Gastrocnemius medialis (tissue), 4 donors: Measurements from ENCODE around the gene SHTN1. TPM values are rescaled to one million over a fixed set of nuclear protein-coding genes. Genes with fewer than 3 reads are reported as not detected.

Experiments used
- ATAC-seq, 2 donors: fragments of 150-250 bp; one replicate each; pipeline ENCODE4 v1.9.1; 2016
- DNase-seq, 2 donors: peaks; one replicate each; pipeline ENCODE4 v3.0.0-alpha.2; 2019
- H3K27ac ChIP-seq, 4 donors: fragments of 200-600 bp; sonication (generic); 1 replicate in 1 of 4; 2 replicates in 3 of 4; pipeline ENCODE4 v1.5.1; 2016 to 2018; ENCODE audit warnings: mild to moderate bottlenecking in 2 of 4, moderate library complexity in 1 of 4
- H3K27me3 ChIP-seq, 3 donors: fragments of 200-600 bp; sonication (generic) in 2 of 3; 1 replicate in 1 of 3; 2 replicates in 2 of 3; pipeline versions ENCODE4 v1.5.1 to v1.6.0; 2016 to 2019; ENCODE audit warnings: mild to moderate bottlenecking in 1 of 3, moderate library complexity in 1 of 3
- H3K36me3 ChIP-seq, 2 donors: fragments of 200-600 bp; sonication (generic) in 1 of 2; one replicate each; pipeline ENCODE4 v1.5.1; 2017 to 2018
- H3K4me1 ChIP-seq, 2 donors: fragments of 200-600 bp; sonication (generic) in 1 of 2; one replicate each; pipeline ENCODE4 v1.5.1; 2016 to 2017; ENCODE audit warnings: mild to moderate bottlenecking in 2 of 2
- H3K4me3 ChIP-seq, 4 donors: fragments of 200-600 bp; sonication (generic) in 3 of 4; 1 replicate in 1 of 4; 2 replicates in 3 of 4; pipeline ENCODE4 v1.5.1; 2016 to 2019; ENCODE audit warnings: mild to moderate bottlenecking in 2 of 4
- H3K9me3 ChIP-seq, 3 donors: fragments of 200-600 bp; sonication (generic) in 2 of 3; 1 replicate in 1 of 3; 2 replicates in 2 of 3; pipeline ENCODE4 v1.5.1; 2016 to 2019
- CTCF ChIP-seq, 5 experiments: fragments of 450-650 bp in 3 of 5; fragments of 200-600 bp in 2 of 5; sonication (generic) in 2 of 5; IDR thresholded peaks in 4 of 5; conservative IDR thresholded peaks in 1 of 5; 1 replicate in 4 of 5; 2 replicates in 1 of 5; pipeline ENCODE4 v1.5.1; 2016 to 2019; ENCODE audit warnings: antibody characterized with exemption in 5 of 5, mild to moderate bottlenecking in 3 of 5, moderate library complexity in 3 of 5
- POLR2A ChIP-seq, 2 donors: fragments of 450-650 bp; IDR thresholded peaks; one replicate each; pipeline ENCODE4 v1.6.1; 2017; ENCODE audit warnings: antibody characterized with exemption in 2 of 2, mild to moderate bottlenecking in 2 of 2, moderate library complexity in 2 of 2
- in situ Hi-C, 4 donors: fragments of 200-750 bp; cut with MboI; loops; one replicate each; pipeline versions ENCODE4 v1.15.0 to v1.8.0; 2017; ENCODE audit warnings: low sequenced_read_pairs in 4 of 4
- intact Hi-C: fragments of 100-400 bp; cut with DNase I; formaldehyde crosslinking; loops from one replicate; pipeline ENCODE4 v1.15.1; 2023; ENCODE audit warnings: low total_unique reads
- total RNA-seq, 4 donors: library from RNA; depleted of rRNA; stranded (reverse); fragments of >200 nt; gene quantifications; one replicate each; pipeline versions ENCODE4 v1.1.0 to v1.2.3, GENCODE V29; 2016

The SHTN1 gene
- total RNA-seq, 4 donors from 2014 or later, result 0.73 to 2.2 (median 1.0) TPM

GRCh38 chr10:116919706-116920105 lies 85.3 kb downstream of the SHTN1 start:
- TF ChIP-seq POLR2A (IDR thresholded peaks at IDR 0.05), result no peak
- no peak for TF ChIP-seq CTCF (IDR thresholded peaks at IDR 0.05 in 4 of 5, conservative IDR thresholded peaks at IDR 0.05 in 1 of 5)
- Histone ChIP-seq H3K9me3 (no peaks in the 10 kb centered on the region), H3K4me1 (no peaks in the 10 kb centered on the region), H3K36me3 (no peaks in the 10 kb centered on the region), H3K27me3 (no peaks in the 10 kb centered on the region), H3K4me3 (no peak overlapping the region), H3K27ac (no peak overlapping the region)
- ATAC-seq (no peak), DNase-seq (no peak)
- in situ Hi-C loops, result no loop called here
- intact Hi-C loops, result no loop called here

GRCh38 chr10:116919164-116919563 lies 85.8 kb downstream of the SHTN1 start:
- in situ Hi-C loops (no loop called here), intact Hi-C loops (no loop called here)
- Histone ChIP-seq H3K27me3 (no peaks in the 10 kb centered on the region), H3K9me3 (no peaks in the 10 kb centered on the region), H3K36me3 (no peaks in the 10 kb centered on the region), H3K4me1 (no peaks in the 10 kb centered on the region), H3K27ac (no peak overlapping the region), H3K4me3 (no peak overlapping the region)
- no peak for DNase-seq
- no peak for TF ChIP-seq POLR2A (IDR thresholded peaks at IDR 0.05)
- no peak for TF ChIP-seq CTCF (IDR thresholded peaks at IDR 0.05 in 4 of 5, conservative IDR thresholded peaks at IDR 0.05 in 1 of 5)
- no peak for ATAC-seq

GRCh38 chr10:116918583-116918982 lies 86.4 kb downstream of the SHTN1 start:
- TF ChIP-seq POLR2A (IDR thresholded peaks at IDR 0.05) (no peak), CTCF (IDR thresholded peaks at IDR 0.05 in 4 of 5, conservative IDR thresholded peaks at IDR 0.05 in 1 of 5) (no peak)
- H3K27ac ChIP-seq, result no peak overlapping the region
- ATAC-seq (no peak), DNase-seq (no peak)
- in situ Hi-C loops (no loop called here), intact Hi-C loops (no loop called here)
- no peaks in the 10 kb centered on the region for H3K36me3 ChIP-seq
- H3K4me1 ChIP-seq, result no peaks in the 10 kb centered on the region
- no peak overlapping the region for H3K4me3 ChIP-seq
- H3K9me3 ChIP-seq, result no peaks in the 10 kb centered on the region
- H3K27me3 ChIP-seq, result no peaks in the 10 kb centered on the region

GRCh38 chr10:116917481-116917880 lies 87.5 kb downstream of the SHTN1 start:
- Histone ChIP-seq H3K27ac (no peak overlapping the region), H3K4me3 (no peak overlapping the region), H3K4me1 (no peaks in the 10 kb centered on the region), H3K36me3 (no peaks in the 10 kb centered on the region), H3K9me3 (no peaks in the 10 kb centered on the region), H3K27me3 (no peaks in the 10 kb centered on the region)
- ATAC-seq (no peak), DNase-seq (no peak)
- no peak for TF ChIP-seq CTCF (IDR thresholded peaks at IDR 0.05 in 4 of 5, conservative IDR thresholded peaks at IDR 0.05 in 1 of 5)
- no peak for TF ChIP-seq POLR2A (IDR thresholded peaks at IDR 0.05)
- in situ Hi-C loops, result no loop called here
- intact Hi-C loops, result no loop called here

- no peak for TF ChIP-seq POLR2A (IDR thresholded peaks at IDR 0.05)
- no peak for TF ChIP-seq CTCF (IDR thresholded peaks at IDR 0.05 in 4 of 5, conservative IDR thresholded peaks at IDR 0.05 in 1 of 5)
- in situ Hi-C loops, result no loop called here
These were observed 89.6 kb downstream of the SHTN1 start for GRCh38 chr10:116915340-116915739.

More at GRCh38 chr10:116915340-116915739, 89.6 kb downstream of the SHTN1 start:
- Histone ChIP-seq H3K27ac (no peak overlapping the region), H3K9me3 (no peaks in the 10 kb centered on the region), H3K36me3 (no peaks in the 10 kb centered on the region), H3K4me3 (no peak overlapping the region), H3K27me3 (no peaks in the 10 kb centered on the region), H3K4me1 (no peaks in the 10 kb centered on the region)
- intact Hi-C loops, result no loop called here
- no peak for ATAC-seq
- no peak for DNase-seq
